ENCODE data around the gene PUSL1. TPM values are rescaled to one million over a fixed set of nuclear protein-coding genes. Genes with fewer than 3 reads are reported as not detected.

The PUSL1 gene
- polyA plus RNA-seq, 1 donor (not counting 4 experiments of a cell fraction or from before 2014, with no cell fraction given): 11.4 TPM

GRCh38 chr1:1347026-1347595, 38.7 kb downstream of the PUSL1 start:
- no peak overlapping the region for H2AFZ ChIP-seq (ENCODE audit: control insufficient read depth, low read length)
- H3K27me3 ChIP-seq (ENCODE audit: control insufficient read depth, extremely low read depth, insufficient read depth, low read length): no peaks in the 10 kb centered on the region
- H3K36me3 ChIP-seq (ENCODE audit: control insufficient read depth in 2 of 2, extremely low read depth in 1 of 2, insufficient read depth in 2 of 2, low read length in 2 of 2): peaks cover 0 to 1% of the 10 kb centered on the region in 2 experiments
- no peaks in the 10 kb centered on the region for H3K9me1 ChIP-seq (ENCODE audit: control insufficient read depth, extremely low read depth, insufficient read depth, low read length)
- dilution Hi-C loops (cut with MboI; ENCODE audit: extremely low pct_ligation_motif_present, low sequenced_read_pairs): no loop called here
- FAIRE-seq: peak; percentile 29
- peaks cover 46% of the 10 kb centered on the region for H3K4me1 ChIP-seq (ENCODE audit: control insufficient read depth, extremely low read depth, insufficient read depth, low read length)
- no peak for DNase-seq (ENCODE audit: low read depth, low spot score)
- no peaks in the 10 kb centered on the region for H3K9me3 ChIP-seq (ENCODE audit: control insufficient read depth, low read depth, low read length)
- peak overlapping the region; percentile 20 for H3K27ac ChIP-seq (ENCODE audit: control insufficient read depth, insufficient read depth, low read length)
- no peaks in the 10 kb centered on the region for H4K20me1 ChIP-seq (ENCODE audit: control insufficient read depth, extremely low read depth, insufficient read depth, low read length)
- H3K79me2 ChIP-seq (ENCODE audit: control insufficient read depth, insufficient read depth, low read length): peaks cover 67% of the 10 kb centered on the region
- TF ChIP-seq, protein P1, sequence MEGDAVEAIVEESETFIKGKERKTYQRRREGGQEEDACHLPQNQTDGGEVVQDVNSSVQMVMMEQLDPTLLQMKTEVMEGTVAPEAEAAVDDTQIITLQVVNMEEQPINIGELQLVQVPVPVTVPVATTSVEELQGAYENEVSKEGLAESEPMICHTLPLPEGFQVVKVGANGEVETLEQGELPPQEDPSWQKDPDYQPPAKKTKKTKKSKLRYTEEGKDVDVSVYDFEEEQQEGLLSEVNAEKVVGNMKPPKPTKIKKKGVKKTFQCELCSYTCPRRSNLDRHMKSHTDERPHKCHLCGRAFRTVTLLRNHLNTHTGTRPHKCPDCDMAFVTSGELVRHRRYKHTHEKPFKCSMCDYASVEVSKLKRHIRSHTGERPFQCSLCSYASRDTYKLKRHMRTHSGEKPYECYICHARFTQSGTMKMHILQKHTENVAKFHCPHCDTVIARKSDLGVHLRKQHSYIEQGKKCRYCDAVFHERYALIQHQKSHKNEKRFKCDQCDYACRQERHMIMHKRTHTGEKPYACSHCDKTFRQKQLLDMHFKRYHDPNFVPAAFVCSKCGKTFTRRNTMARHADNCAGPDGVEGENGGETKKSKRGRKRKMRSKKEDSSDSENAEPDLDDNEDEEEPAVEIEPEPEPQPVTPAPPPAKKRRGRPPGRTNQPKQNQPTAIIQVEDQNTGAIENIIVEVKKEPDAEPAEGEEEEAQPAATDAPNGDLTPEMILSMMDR (optimal IDR thresholded peaks at IDR 0.05 in 1 of 3, IDR thresholded peaks at IDR 0.05 in 1 of 3, conservative IDR thresholded peaks at IDR 0.05 in 1 of 3; ENCODE audit: extremely low read depth in 1 of 3, insufficient read depth in 2 of 3, low read length in 3 of 3): no peak
- no peak for TF ChIP-seq EZH2 (IDR thresholded peaks at IDR 0.05; ENCODE audit: low read length)
- peak overlapping the region; percentile 72 to 95 (median 85) for H3K4me3 ChIP-seq (ENCODE audit: control insufficient read depth in 2 of 3, extremely low read depth in 1 of 3, insufficient read depth in 2 of 3, low read depth in 1 of 3, low read length in 3 of 3)
- H3K4me2 ChIP-seq (ENCODE audit: control insufficient read depth, extremely low read depth, insufficient read depth, low read depth, low read length): peak overlapping the region; percentile 94
- H3K9ac ChIP-seq (ENCODE audit: control insufficient read depth, extremely low read depth, insufficient read depth, low read length): peak overlapping the region; percentile 83

- peak overlapping the region; percentile 72 to 95 (median 85) for H3K4me3 ChIP-seq (ENCODE audit: control insufficient read depth in 2 of 3, extremely low read depth in 1 of 3, insufficient read depth in 2 of 3, low read depth in 1 of 3, low read length in 3 of 3)
- peaks cover 61% of the 10 kb centered on the region for H3K79me2 ChIP-seq (ENCODE audit: control insufficient read depth, insufficient read depth, low read length)
- peaks cover 46% of the 10 kb centered on the region for H3K4me1 ChIP-seq (ENCODE audit: control insufficient read depth, extremely low read depth, insufficient read depth, low read length)
- no peaks in the 10 kb centered on the region for H3K9me3 ChIP-seq (ENCODE audit: control insufficient read depth, low read depth, low read length)
- peak overlapping the region; percentile 60 for H3K27ac ChIP-seq (ENCODE audit: control insufficient read depth, insufficient read depth, low read length)
- dilution Hi-C loops (cut with MboI; ENCODE audit: extremely low pct_ligation_motif_present, low sequenced_read_pairs): no loop called here
- no peak overlapping the region for H2AFZ ChIP-seq (ENCODE audit: control insufficient read depth, low read length)
- peak overlapping the region; percentile 83 for H3K9ac ChIP-seq (ENCODE audit: control insufficient read depth, extremely low read depth, insufficient read depth, low read length)
- no peaks in the 10 kb centered on the region for H4K20me1 ChIP-seq (ENCODE audit: control insufficient read depth, extremely low read depth, insufficient read depth, low read length)
- no peaks in the 10 kb centered on the region for H3K9me1 ChIP-seq (ENCODE audit: control insufficient read depth, extremely low read depth, insufficient read depth, low read length)
- TF ChIP-seq EZH2 (IDR thresholded peaks at IDR 0.05; ENCODE audit: low read length): no peak
- TF ChIP-seq, protein P1 (optimal IDR thresholded peaks at IDR 0.05 in 1 of 3, IDR thresholded peaks at IDR 0.05 in 1 of 3, conservative IDR thresholded peaks at IDR 0.05 in 1 of 3; ENCODE audit: extremely low read depth in 1 of 3, insufficient read depth in 2 of 3, low read length in 3 of 3): no peak
- no peaks in the 10 kb centered on the region for H3K36me3 ChIP-seq (ENCODE audit: control insufficient read depth in 2 of 2, extremely low read depth in 1 of 2, insufficient read depth in 2 of 2, low read length in 2 of 2)
- no peak for DNase-seq (ENCODE audit: low read depth, low spot score)
- no peaks in the 10 kb centered on the region for H3K27me3 ChIP-seq (ENCODE audit: control insufficient read depth, extremely low read depth, insufficient read depth, low read length)
- H3K4me2 ChIP-seq (ENCODE audit: control insufficient read depth, extremely low read depth, insufficient read depth, low read depth, low read length): peak overlapping the region; percentile 94
- no peak for FAIRE-seq
Measured at GRCh38 chr1:1347663-1348419, 39.4 kb downstream of the PUSL1 start.

Data from keratinocyte (primary cell).